IMR-90 (cell line): ENCODE measurements around the gene INTS14.
"Not testable (repeated sequence)": the region's sequence is repeated elsewhere in the genome, so short reads cannot be mapped to it uniquely, and the experiment has no call there.

Experiments
- CEBPB ChIP-seq: IDR thresholded peaks from 2 replicates; pipeline ENCODE4 v1.6.1; 2012; ENCODE audit warnings: low read depth, low read length, improper control_type of control experiment
- CHD1 ChIP-seq: IDR thresholded peaks from 2 replicates; pipeline ENCODE4 v1.6.1; 2012; ENCODE audit warnings: low read depth, low read length, improper control_type of control experiment
- CTCF ChIP-seq: conservative IDR thresholded peaks from 2 replicates; pipeline ENCODE4 v1.5.1; 2012; ENCODE audit warnings: mild to moderate bottlenecking, low read depth, low read length, improper control_type of control experiment
- MAFK ChIP-seq: IDR thresholded peaks from 2 replicates; pipeline ENCODE4 v1.6.1; 2012; ENCODE audit warnings: low read depth, low read length, improper control_type of control experiment
- MXI1 ChIP-seq: IDR thresholded peaks from 2 replicates; pipeline ENCODE4 v1.6.1; 2012; ENCODE audit warnings: low read depth, mild to moderate bottlenecking, low read length, moderate library complexity, borderline replicate concordance
- POLR2A ChIP-seq: IDR thresholded peaks from 2 replicates; pipeline ENCODE4 v1.6.1; 2012; ENCODE audit warnings: mild to moderate bottlenecking, low read depth, low read length
- RAD21 ChIP-seq: IDR thresholded peaks from 2 replicates; pipeline ENCODE4 v1.6.1; 2012; ENCODE audit warnings: low read length, improper control_type of control experiment
- RCOR1 ChIP-seq: IDR thresholded peaks from 2 replicates; pipeline ENCODE4 v1.6.1; 2012; ENCODE audit warnings: mild to moderate bottlenecking, low read length, improper control_type of control experiment; ENCODE audit not compliant: insufficient replicate concordance
- RFX5 ChIP-seq: IDR thresholded peaks from 2 replicates; pipeline ENCODE4 v1.8.0; 2012; ENCODE audit warnings: low read depth, mild to moderate bottlenecking, low read length, moderate library complexity
- SMC3 ChIP-seq: fragments of 150-350 bp; IDR thresholded peaks from 2 replicates; pipeline ENCODE4 v1.6.1; 2016; ENCODE audit warnings: low read depth, mild to moderate bottlenecking, antibody characterized with exemption, low read length, moderate library complexity
- TF ChIP-seq, protein P1 (sequence below): fragments of 150-350 bp; IDR thresholded peaks from 2 replicates; pipeline ENCODE4 v1.6.1; 2016; ENCODE audit warnings: low read depth, mild to moderate bottlenecking, low read length, moderate library complexity, borderline replicate concordance

DNA sequence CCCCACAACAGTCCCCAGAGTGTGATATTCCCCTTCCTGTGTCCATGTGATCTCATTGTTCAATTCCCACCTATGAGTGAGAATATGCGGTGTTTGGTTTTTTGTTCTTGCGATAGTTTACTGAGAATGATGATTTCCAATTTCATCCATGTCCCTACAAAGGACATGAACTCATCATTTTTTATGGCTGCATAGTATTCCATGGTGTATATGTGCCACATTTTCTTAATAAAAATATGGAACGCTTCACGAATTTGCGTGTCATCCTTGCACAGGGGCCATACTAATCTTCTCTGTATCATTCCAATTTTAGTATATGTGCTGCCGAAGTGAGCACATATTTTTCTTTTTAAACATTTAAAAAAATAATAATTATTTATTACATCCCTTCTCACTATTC is 58.1 kb downstream of the INTS14 start:
- TF ChIP-seq MXI1, POLR2A, CHD1, SMC3, CTCF, RCOR1, RAD21, RFX5, CEBPB, MAFK: not testable (repeated sequence)
- TF ChIP-seq, protein P1, sequence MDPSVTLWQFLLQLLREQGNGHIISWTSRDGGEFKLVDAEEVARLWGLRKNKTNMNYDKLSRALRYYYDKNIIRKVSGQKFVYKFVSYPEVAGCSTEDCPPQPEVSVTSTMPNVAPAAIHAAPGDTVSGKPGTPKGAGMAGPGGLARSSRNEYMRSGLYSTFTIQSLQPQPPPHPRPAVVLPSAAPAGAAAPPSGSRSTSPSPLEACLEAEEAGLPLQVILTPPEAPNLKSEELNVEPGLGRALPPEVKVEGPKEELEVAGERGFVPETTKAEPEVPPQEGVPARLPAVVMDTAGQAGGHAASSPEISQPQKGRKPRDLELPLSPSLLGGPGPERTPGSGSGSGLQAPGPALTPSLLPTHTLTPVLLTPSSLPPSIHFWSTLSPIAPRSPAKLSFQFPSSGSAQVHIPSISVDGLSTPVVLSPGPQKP: not testable (repeated sequence)
